ENCODE results near the gene CDK5RAP1. TPM values are rescaled to one million over a fixed set of nuclear protein-coding genes. Genes with fewer than 3 reads are reported as not detected.

CDK5RAP1 gene
- total and polyA plus RNA-seq, 2 of the 8 experiments (the other 6 are each of a cell fraction or from before 2014, with no cell fraction given) = 37.8 to 46.6 TPM

DNA sequence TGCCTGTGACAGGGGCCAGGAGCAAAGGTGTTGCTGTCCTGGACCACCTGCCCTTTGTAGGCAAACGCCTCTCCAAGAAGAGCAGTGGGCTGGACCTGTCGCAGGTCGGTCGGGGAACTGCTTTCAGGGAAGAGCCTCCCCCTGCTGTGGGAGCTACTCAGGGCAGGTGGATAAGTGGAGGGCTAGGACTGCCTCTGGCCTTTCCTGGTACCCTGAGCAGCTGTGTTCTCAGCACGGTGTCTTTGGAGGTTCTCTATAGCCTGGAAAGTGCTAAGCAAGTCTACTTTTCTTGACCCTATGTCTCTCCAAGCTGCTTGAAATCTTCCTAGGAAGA, 83.3 kb downstream of the CDK5RAP1 start:
- no peak overlapping the region for H3K18ac ChIP-seq (ENCODE audit: extremely low read depth, low read length)
- no peak overlapping the region for H4K8ac ChIP-seq (ENCODE audit: extremely low read depth, insufficient read depth, low read length)
- FAIRE-seq (no peak), DNase-seq (ENCODE audit: low read depth in 1 of 2, low spot score in 2 of 2) (no peak)
- no peaks in the 10 kb centered on the region for H3K36me3 ChIP-seq (ENCODE audit: control insufficient read depth in 2 of 4, insufficient read depth in 4 of 4, low read length in 3 of 4)
- H3K27ac ChIP-seq (ENCODE audit: low read depth, low read length) = no peak overlapping the region
- WGBS, 2 experiments (ENCODE audit: extremely low coverage in 1 of 2, insufficient coverage in 1 of 2, insufficient read length in 1 of 2, insufficient replicate concordance in 2 of 2, low coverage in 1 of 2, low lambda C conversion rate in 2 of 2, missing lambda C conversion rate in 1 of 2) = 65% methylated on average over 5 of the region's 5 CpGs; no CpG with 5 or more reads in 1 of the 2 experiments
- no peak overlapping the region for H4K91ac ChIP-seq (replicated peaks; ENCODE audit: insufficient read length, low read length)
- no peak overlapping the region for H3K4me2 ChIP-seq (ENCODE audit: insufficient read depth in 1 of 2, low read depth in 2 of 2, low read length in 2 of 2)
- H2BK20ac ChIP-seq (ENCODE audit: low read length) = no peak overlapping the region
- H2BK12ac ChIP-seq (ENCODE audit: low read depth, low read length) = no peak overlapping the region
- ChIA-PET POLR2A (ENCODE audit: partially characterized antibody) (no interaction called here), CTCF (ENCODE audit: partially characterized antibody) (interaction anchor here (0.9 to 1.6 kb wide), 2 partner anchors 26 to 27 kb away, joined by 3 read pairs; no protein-coding TSS in a partner anchor)
- H2AFZ ChIP-seq (ENCODE audit: low read length) = no peak overlapping the region
- no peak overlapping the region for H2BK120ac ChIP-seq (replicated peaks; ENCODE audit: low read depth, low read length)
- H2AK5ac ChIP-seq (ENCODE audit: low read depth, low read length) = no peak overlapping the region
- no peak overlapping the region for H2BK5ac ChIP-seq (ENCODE audit: low read depth, low read length)
- no peak overlapping the region for H3K9ac ChIP-seq (replicated peaks in 1 of 4; ENCODE audit: extremely low read depth in 1 of 4, low read depth in 3 of 4, low read length in 3 of 4)
- H3K79me1 ChIP-seq (ENCODE audit: low read depth, low read length) = no peaks in the 10 kb centered on the region
- no peaks in the 10 kb centered on the region for H3K4me1 ChIP-seq (replicated peaks in 1 of 4; ENCODE audit: control insufficient read depth in 3 of 4, insufficient read depth in 4 of 4, low read length in 3 of 4)
- H4K20me1 ChIP-seq (replicated peaks in 1 of 2; ENCODE audit: control insufficient read depth in 1 of 2, insufficient read depth in 2 of 2, low read length in 2 of 2) = no peaks in the 10 kb centered on the region
- no peak overlapping the region for H3K4ac ChIP-seq (replicated peaks; ENCODE audit: insufficient read length, low read depth, low read length)
- no peak overlapping the region for H3K56ac ChIP-seq (replicated peaks; ENCODE audit: insufficient read length, low read depth, low read length)
- no peak overlapping the region for H4K5ac ChIP-seq (ENCODE audit: insufficient read length, low read depth, low read length)
- no peak overlapping the region for H3K23ac ChIP-seq (ENCODE audit: insufficient read length)
- H3K14ac ChIP-seq (ENCODE audit: insufficient read length) = no peak overlapping the region
- TF ChIP-seq CTBP2 (IDR thresholded peaks at IDR 0.05; ENCODE audit: borderline replicate concordance, insufficient read depth, insufficient read length, low read length) (no peak), JUN (IDR thresholded peaks at IDR 0.05; ENCODE audit: low read depth, low read length) (no peak)
- H2BK15ac ChIP-seq (ENCODE audit: low read length) = no peak overlapping the region
- no peaks in the 10 kb centered on the region; a peak in 2 of 7 replicates for H3K27me3 ChIP-seq (replicated peaks in 1 of 4; ENCODE audit: control insufficient read depth in 3 of 4, extremely low read depth in 1 of 4, insufficient read depth in 3 of 4, low read length in 3 of 4)
- H3K9me3 ChIP-seq (ENCODE audit: insufficient read depth in 2 of 2, low read depth in 1 of 2, low read length in 1 of 2) = no peaks in the 10 kb centered on the region
- H3K4me3 ChIP-seq (ENCODE audit: extremely low read depth in 1 of 4, insufficient read depth in 2 of 4, low read depth in 3 of 4, low read length in 4 of 4) = no peak overlapping the region
- no peaks in the 10 kb centered on the region for H3K23me2 ChIP-seq (ENCODE audit: low read depth, low read length)
- H3K79me2 ChIP-seq (ENCODE audit: control insufficient read depth in 1 of 2, insufficient read depth in 2 of 2, low read length in 2 of 2) = no peaks in the 10 kb centered on the region

Data from H1 (cell line).